GM12878 (cell line): ENCODE measurements around the gene DOK4. TPM values are rescaled to one million over a fixed set of nuclear protein-coding genes. Genes with fewer than 3 reads are reported as not detected.

Experiments used
- ATAC-seq: fragments of 200-7000 bp; cut with Tn5 transposase; 3 replicates; pipeline ENCODE4 v1.9.1; 2020; ENCODE audit warnings: mild to moderate bottlenecking, moderate library complexity
- BruUV-seq: library from RNA; stranded (reverse); fragments of 400-500 nt; replicated peaks from 2 replicates; lab custom pipeline; 2021; lab: Mats Ljungman, UMichigan
- CTCF ChIA-PET: fragments of 300-600 bp; sonication (Branson Sonifier 250); formaldehyde crosslinking; extraction: SDS; loops from one replicate; lab custom pipeline; 2021; ENCODE audit warnings: inconsistent platforms; lab: Yijun Ruan, JAX
- POLR2A ChIA-PET: fragments of 350-600 bp; formaldehyde crosslinking; extraction: SDS; loops from one replicate; lab custom pipeline; 2021; ENCODE audit warnings: inconsistent platforms; lab: Charles Lee
- RAD21 ChIA-PET: fragments of 300-600 bp; sonication (Branson Sonifier 250); formaldehyde crosslinking; loops from one replicate; lab custom pipeline; 2023; ENCODE audit warnings: antibody characterized with exemption; ENCODE audit not compliant: unreplicated experiment; lab: Charles Lee
- SMC1A ChIA-PET: fragments of 300-600 bp; sonication (Branson Sonifier 250); formaldehyde crosslinking; loops from one replicate; lab custom pipeline; 2023; ENCODE audit not compliant: unreplicated experiment, uncharacterized antibody; lab: Charles Lee
- DNase-seq: peaks from one replicate; pipeline ENCODE4 v3.0.0-alpha.2; 2011; ENCODE audit warnings: low read depth, low spot score
- FAIRE-seq: peaks from 3 replicates; lab custom pipeline; 2011; peaks lifted over from hg19 to GRCh38; lab: Jason Lieb, UNC
- H2AFZ ChIP-seq: 2 replicates; pipeline ENCODE4 v1.6.0; 2011; ENCODE audit warnings: low read depth, low read length, control low read depth; ENCODE audit not compliant: control insufficient read depth
- H3K27ac ChIP-seq: 2 replicates; pipeline ENCODE4 v1.5.1; 2011; ENCODE audit warnings: control low read depth; ENCODE audit not compliant: control insufficient read depth, insufficient read depth
- H3K27me3 ChIP-seq, 2 experiments: replicated peaks in 1 of 2; 2 replicates each; pipeline versions ENCODE4 v1.6.0 to v1.6.1; 2011; ENCODE audit warnings: low read length in 1 of 2; ENCODE audit not compliant: control insufficient read depth in 2 of 2, insufficient read depth in 2 of 2
- H3K36me3 ChIP-seq, 2 experiments: 2 replicates each; pipeline ENCODE4 v1.5.1; 2011; ENCODE audit warnings: low read length in 1 of 2; ENCODE audit not compliant: control insufficient read depth in 2 of 2, insufficient read depth in 2 of 2
- H3K4me1 ChIP-seq: 2 replicates; pipeline ENCODE4 v1.6.1; 2011; ENCODE audit warnings: mild to moderate bottlenecking, low read length, moderate library complexity, mixed read lengths; ENCODE audit not compliant: control insufficient read depth, insufficient read depth
- H3K4me2 ChIP-seq: 2 replicates; pipeline ENCODE4 v1.6.0; 2011; ENCODE audit warnings: control low read depth; ENCODE audit not compliant: control insufficient read depth, insufficient read depth
- H3K4me3 ChIP-seq: fragments of 200-600 bp; sonication (generic); 2 replicates; pipeline ENCODE4 v1.5.1; 2016
- H3K79me2 ChIP-seq: 2 replicates; pipeline ENCODE4 v1.6.0; 2011; ENCODE audit warnings: low read length; ENCODE audit not compliant: control insufficient read depth, insufficient read depth
- H3K9ac ChIP-seq: 2 replicates; pipeline ENCODE4 v1.8.0; 2011; ENCODE audit warnings: low read length, control low read depth, mixed read lengths; ENCODE audit not compliant: control insufficient read depth, insufficient read depth
- H3K9me3 ChIP-seq: replicated peaks from 3 replicates; pipeline ENCODE4 v1.5.1; 2011; ENCODE audit warnings: mild to moderate bottlenecking, low read length; ENCODE audit not compliant: control insufficient read depth, insufficient read depth
- H4K20me1 ChIP-seq: 2 replicates; pipeline ENCODE4 v1.6.0; 2011; ENCODE audit not compliant: control insufficient read depth, insufficient read depth
- EZH2 ChIP-seq: IDR thresholded peaks from 2 replicates; pipeline ENCODE4 v1.6.1; 2012; ENCODE audit warnings: low read depth, mild to moderate bottlenecking, control low read depth, inconsistent platforms, low read length, borderline replicate concordance; ENCODE audit not compliant: control insufficient read depth
- POLR2AphosphoS5 ChIP-seq: IDR thresholded peaks from 2 replicates; pipeline ENCODE4 v1.6.1; 2011; ENCODE audit warnings: mild to moderate bottlenecking, low read length, inconsistent platforms
- RELB ChIP-seq: fragments of 450-650 bp; IDR thresholded peaks from 2 replicates; pipeline ENCODE4 v1.6.1; 2017; ENCODE audit warnings: low read depth, mild to moderate bottlenecking, moderate library complexity
- ZBTB33 ChIP-seq: fragments of 450-650 bp; IDR thresholded peaks from 2 replicates; pipeline ENCODE4 v1.6.1; 2017; ENCODE audit warnings: mild to moderate bottlenecking
- WGBS: methylation state at CpG from one replicate; pipeline ENCODE4 v1.1.6; 2016; ENCODE audit warnings: low lambda C conversion rate; ENCODE audit not compliant: insufficient replicate concordance, insufficient coverage; ENCODE audit errors: missing lambda C conversion rate; 5-methylcytosine and 5-hydroxymethylcytosine counted together
- in situ Hi-C: fragments of 300-500 bp; cut with MboI; formaldehyde crosslinking; loops from 9 replicates; pipeline ENCODE4 v1.14.3; 2018; ENCODE audit warnings: mixed read lengths
- intact Hi-C: fragments of 100-400 bp; cut with micrococcal nuclease; formaldehyde crosslinking; loops from one replicate; pipeline ENCODE4 v1.14.2; 2022; ENCODE audit not compliant: unreplicated experiment
- polyA plus RNA-seq, 11 experiments: library from polyadenylated mRNA; depleted of rRNA in 4 of 11; unstranded in 6 of 11; stranded (reverse) in 5 of 11; fragments of >200 nt; fragmentation: Nextera tagmentation in 4 of 11; fragmentation: Illumina TruSeq in 1 of 11; extraction: Ambion mirVana in 4 of 11; extraction: Trizol in 1 of 11; gene quantifications; 1 replicate in 1 of 11; 2 replicates in 10 of 11; pipeline versions ENCODE4 v1.2.1 to v1.2.3, GENCODE V29; 2011 to 2016; ENCODE audit warnings: inconsistent platforms in 2 of 11, missing spikeins in 2 of 11, low read depth in 1 of 11
- total RNA-seq, 4 experiments: library from RNA; depleted of rRNA in 3 of 4; stranded (reverse); fragments of >200 nt in 3 of 4; fragmentation: Illumina TruSeq in 1 of 4; extraction: Trizol in 1 of 4; gene quantifications; 2 replicates each; pipeline versions ENCODE4 v1.2.1 to v1.2.3, GENCODE V29; 2013 to 2021

The DOK4 gene
- total and polyA plus RNA-seq, 10 of the 15 experiments (the other 5 are each of a cell fraction or from before 2014, with no cell fraction given), result 0.20 to 7.0 (median 2.4) TPM; not detected in 1

- ATAC-seq, result no peak
- H3K36me3 ChIP-seq, result no peaks in the 10 kb centered on the region
- SMC1A ChIA-PET, result no interaction called here
- TF ChIP-seq POLR2AphosphoS5, result no peak
- TF ChIP-seq EZH2, result no peak
- no peak for TF ChIP-seq ZBTB33
- no peak for TF ChIP-seq RELB
- TF ChIP-seq, all 136 proteins: peak for 0
- no peak overlapping the region for H2AFZ ChIP-seq
- intact Hi-C loops (no loop called here), in situ Hi-C loops (no loop called here)
- no peak for DNase-seq
- H3K27me3 ChIP-seq, result no peaks in the 10 kb centered on the region; a peak in 2 of 4 replicates
- no peak overlapping the region for H3K4me2 ChIP-seq
- no peaks in the 10 kb centered on the region for H3K4me1 ChIP-seq
- H3K27ac ChIP-seq, result no peak overlapping the region
- BruUV-seq, result no TSS peak
- no peaks in the 10 kb centered on the region for H3K79me2 ChIP-seq
- CTCF ChIA-PET, result interaction anchor here (0.7 to 1.5 kb wide), 2 partner anchors 16 to 77 kb away, joined by 3 to 5 read pairs; no protein-coding TSS in a partner anchor
- POLR2A ChIA-PET, result interaction anchor here (0.5 kb wide), 1 partner anchor 12 kb away, joined by 5 read pairs; no protein-coding TSS in a partner anchor
- H3K9ac ChIP-seq, result no peak overlapping the region
- no peaks in the 10 kb centered on the region for H3K9me3 ChIP-seq
- WGBS, result 12% methylated on average over 6 of the region's 6 CpGs
- RAD21 ChIA-PET, result no interaction called here
- FAIRE-seq, result no peak
- H3K4me3 ChIP-seq, result no peak overlapping the region
- no peaks in the 10 kb centered on the region for H4K20me1 ChIP-seq
Observed at GRCh38 chr16:57504001-57504400, 17.7 kb upstream of the DOK4 start.
